PC-3 (cell line): Measurements from ENCODE around the gene NKAIN2. TPM values are rescaled to one million over a fixed set of nuclear protein-coding genes. Genes with fewer than 3 reads are reported as not detected.

Source experiments
- ATAC-seq: fragments of 200-7000 bp; cut with Tn5 transposase; 2 replicates; pipeline ENCODE4 v1.9.1; 2020; ENCODE audit warnings: mild to moderate bottlenecking, moderate library complexity
- BruUV-seq: library from RNA; stranded (reverse); fragments of 400-500 nt; replicated peaks from 2 replicates; lab custom pipeline; 2021; lab: Mats Ljungman, UMichigan
- CTCF ChIA-PET: fragments of 300-600 bp; sonication (Branson Sonifier 250); formaldehyde crosslinking; loops from one replicate; lab custom pipeline; 2022; ENCODE audit warnings: antibody characterized with exemption; lab: Charles Lee
- POLR2A ChIA-PET: fragments of 300-600 bp; sonication (Branson Sonifier 250); formaldehyde crosslinking; loops from one replicate; lab custom pipeline; 2022; ENCODE audit warnings: antibody characterized with exemption; ENCODE audit not compliant: unreplicated experiment; lab: Charles Lee
- DNase-seq: peaks from one replicate; pipeline ENCODE4 v3.0.0-alpha.2; 2015
- H2AFZ ChIP-seq: fragments of 300-600 bp; sonication (generic); 2 replicates; pipeline ENCODE4 v1.6.0; 2016; ENCODE audit warnings: antibody characterized with exemption, low read length
- H3F3A ChIP-seq: fragments of 300-600 bp; sonication (generic); one replicate; pipeline ENCODE4 v1.6.0; 2017; ENCODE audit warnings: antibody characterized with exemption, low read length, control low read depth, mild to moderate bottlenecking; ENCODE audit not compliant: unreplicated experiment
- H3K27ac ChIP-seq: fragments of 300-600 bp; sonication (generic); 2 replicates; pipeline ENCODE4 v1.5.1; 2016; ENCODE audit warnings: mild to moderate bottlenecking, low read length
- H3K27me3 ChIP-seq: fragments of 300-600 bp; sonication (generic); 2 replicates; pipeline ENCODE4 v1.6.1; 2016; ENCODE audit warnings: low read length, mixed read lengths
- H3K36me3 ChIP-seq: fragments of 300-600 bp; sonication (generic); 2 replicates; pipeline ENCODE4 v1.6.1; 2016; ENCODE audit warnings: low read depth, mixed run types, low read length, mixed read lengths
- H3K4me1 ChIP-seq: fragments of 300-600 bp; sonication (generic); 2 replicates; pipeline ENCODE4 v1.5.1; 2016; ENCODE audit warnings: low read length; ENCODE audit not compliant: insufficient read depth
- H3K4me2 ChIP-seq: fragments of 300-600 bp; sonication (generic); 2 replicates; pipeline ENCODE4 v1.6.0; 2016; ENCODE audit warnings: low read length
- H3K4me3 ChIP-seq: fragments of 300-600 bp; sonication (generic); 2 replicates; pipeline ENCODE4 v1.5.1; 2016; ENCODE audit warnings: mild to moderate bottlenecking, low read length, mixed read lengths
- H3K79me2 ChIP-seq: fragments of 300-600 bp; sonication (generic); 2 replicates; pipeline ENCODE4 v1.6.1; 2017; ENCODE audit warnings: low read length, mixed read lengths
- H3K9ac ChIP-seq: fragments of 300-600 bp; sonication (generic); 2 replicates; pipeline ENCODE4 v1.6.0; 2016; ENCODE audit warnings: mild to moderate bottlenecking, low read length
- H3K9me2 ChIP-seq: fragments of 300-600 bp; sonication (generic); replicated peaks from 2 replicates; pipeline ENCODE4 v1.6.1; 2016; ENCODE audit warnings: mixed run types, low read length, mixed read lengths
- H3K9me3 ChIP-seq: fragments of 300-600 bp; sonication (generic); 2 replicates; pipeline ENCODE4 v1.6.1; 2016; ENCODE audit warnings: low read length, mixed read lengths
- H4K20me1 ChIP-seq: fragments of 300-600 bp; sonication (generic); 2 replicates; pipeline ENCODE4 v1.6.1; 2016; ENCODE audit warnings: low read length, mixed read lengths
- EZH2 ChIP-seq: fragments of 300-600 bp; sonication (generic); IDR thresholded peaks from one replicate; pipeline ENCODE4 v1.6.1; 2017; ENCODE audit warnings: antibody characterized with exemption, mild to moderate bottlenecking, low read length; ENCODE audit not compliant: unreplicated experiment
- EZH2phosphoT487 ChIP-seq: fragments of 300-600 bp; sonication (generic); IDR thresholded peaks from 2 replicates; pipeline ENCODE4 v1.6.1; 2018; ENCODE audit warnings: mild to moderate bottlenecking, antibody characterized with exemption, low read length, borderline replicate concordance
- intact Hi-C: fragments of 100-400 bp; cut with micrococcal nuclease; formaldehyde crosslinking; loops from 2 replicates; pipeline ENCODE4 v1.9.0; 2023
- total RNA-seq: library from RNA; depleted of rRNA; stranded (reverse); fragments of >200 nt; gene quantifications from 2 replicates; pipeline ENCODE4 v1.2.3, GENCODE V29; 2014
- TF ChIP-seq, protein P1 (sequence below): fragments of 300-600 bp; sonication (generic); conservative IDR thresholded peaks from 2 replicates; pipeline ENCODE4 v1.5.1; 2017; ENCODE audit warnings: antibody characterized with exemption, low read depth, mild to moderate bottlenecking, low read length

Gene NKAIN2
- total RNA-seq, 1 experiment from 2014 or later, result not detected

DNA sequence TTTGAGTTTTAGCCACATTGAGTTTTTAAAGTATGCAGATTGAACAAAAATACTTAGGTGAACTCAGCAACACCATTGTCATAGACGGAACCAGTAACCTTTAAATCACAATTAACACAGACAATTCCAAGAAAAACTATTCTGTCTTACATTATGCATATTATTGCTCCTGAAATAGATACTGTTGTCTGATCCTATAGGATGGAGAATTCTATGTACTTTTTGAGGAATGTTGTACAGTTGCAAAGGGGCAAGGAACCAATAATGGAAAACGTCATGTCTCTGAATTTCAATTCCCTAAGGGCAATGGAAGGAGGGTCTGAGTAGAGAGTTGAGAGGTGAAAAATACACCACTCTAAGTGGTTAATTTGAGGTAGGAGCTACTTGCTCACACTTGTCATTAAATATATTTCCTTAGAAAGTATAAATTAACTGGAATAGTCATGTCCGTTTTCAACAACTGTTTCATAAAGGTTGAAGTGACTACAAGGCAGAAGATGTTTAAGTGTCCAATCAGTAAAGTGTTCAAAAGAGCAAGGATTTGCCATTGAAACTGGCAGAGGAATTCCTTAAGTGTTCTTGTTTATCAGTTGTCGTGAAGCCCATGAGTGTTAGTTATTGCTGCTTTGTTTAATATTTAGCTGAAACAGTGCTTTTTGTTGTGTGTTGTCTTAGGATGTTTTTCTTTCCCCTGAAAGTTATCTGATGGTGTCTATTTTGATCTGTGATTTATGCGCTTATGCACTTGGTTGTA is 1.3 kb downstream of the NKAIN2 start:
- Histone ChIP-seq H3K79me2 (no peaks in the 10 kb centered on the region), H4K20me1 (no peaks in the 10 kb centered on the region), H3K27ac (no peak overlapping the region), H3F3A (no peaks in the 10 kb centered on the region), H2AFZ (no peak overlapping the region), H3K27me3 (peaks cover 31% of the 10 kb centered on the region), H3K4me1 (no peaks in the 10 kb centered on the region), H3K4me3 (no peak overlapping the region), H3K9me3 (no peaks in the 10 kb centered on the region), H3K36me3 (no peaks in the 10 kb centered on the region), H3K9me2 (no peaks in the 10 kb centered on the region), H3K9ac (no peak overlapping the region), H3K4me2 (no peak overlapping the region)
- CTCF ChIA-PET, result no interaction called here
- no TSS peak for BruUV-seq
- ATAC-seq (no peak), DNase-seq (no peak)
- TF ChIP-seq EZH2, result no peak
- TF ChIP-seq, protein P1, sequence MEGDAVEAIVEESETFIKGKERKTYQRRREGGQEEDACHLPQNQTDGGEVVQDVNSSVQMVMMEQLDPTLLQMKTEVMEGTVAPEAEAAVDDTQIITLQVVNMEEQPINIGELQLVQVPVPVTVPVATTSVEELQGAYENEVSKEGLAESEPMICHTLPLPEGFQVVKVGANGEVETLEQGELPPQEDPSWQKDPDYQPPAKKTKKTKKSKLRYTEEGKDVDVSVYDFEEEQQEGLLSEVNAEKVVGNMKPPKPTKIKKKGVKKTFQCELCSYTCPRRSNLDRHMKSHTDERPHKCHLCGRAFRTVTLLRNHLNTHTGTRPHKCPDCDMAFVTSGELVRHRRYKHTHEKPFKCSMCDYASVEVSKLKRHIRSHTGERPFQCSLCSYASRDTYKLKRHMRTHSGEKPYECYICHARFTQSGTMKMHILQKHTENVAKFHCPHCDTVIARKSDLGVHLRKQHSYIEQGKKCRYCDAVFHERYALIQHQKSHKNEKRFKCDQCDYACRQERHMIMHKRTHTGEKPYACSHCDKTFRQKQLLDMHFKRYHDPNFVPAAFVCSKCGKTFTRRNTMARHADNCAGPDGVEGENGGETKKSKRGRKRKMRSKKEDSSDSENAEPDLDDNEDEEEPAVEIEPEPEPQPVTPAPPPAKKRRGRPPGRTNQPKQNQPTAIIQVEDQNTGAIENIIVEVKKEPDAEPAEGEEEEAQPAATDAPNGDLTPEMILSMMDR, result no peak
- TF ChIP-seq EZH2phosphoT487, result no peak
- POLR2A ChIA-PET, result no interaction called here
- intact Hi-C loops, result loop anchor here (5.0 kb wide), 1 partner anchor 992 kb away; no protein-coding TSS in a partner anchor

DNA sequence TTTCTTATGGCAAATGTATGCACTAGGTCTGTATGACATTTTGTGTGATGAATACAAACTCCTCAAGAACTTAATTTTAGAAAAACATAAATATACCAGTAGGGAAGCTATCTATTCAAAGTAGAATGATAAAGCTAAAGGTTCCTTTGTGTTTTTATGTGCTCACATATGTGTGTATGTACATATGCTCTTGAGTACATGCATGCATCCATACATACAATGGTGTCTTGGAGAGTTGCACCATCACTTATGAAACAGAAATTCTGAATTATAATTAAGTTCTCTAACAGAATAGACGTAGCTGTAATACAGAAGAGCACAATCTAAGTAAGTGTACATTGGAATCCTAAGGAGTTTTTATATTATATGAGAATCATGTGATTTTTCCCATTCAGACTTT is 2.3 kb downstream of the NKAIN2 start:
- no TSS peak for BruUV-seq
- no peak overlapping the region for H3K4me3 ChIP-seq
- no peaks in the 10 kb centered on the region for H4K20me1 ChIP-seq
- H3K79me2 ChIP-seq, result no peaks in the 10 kb centered on the region
- intact Hi-C loops, result no loop called here
- no peaks in the 10 kb centered on the region for H3K4me1 ChIP-seq
- ATAC-seq (no peak), DNase-seq (no peak)
- no peak overlapping the region for H3K9ac ChIP-seq
- H3K27ac ChIP-seq, result no peak overlapping the region
- H3K9me2 ChIP-seq, result no peaks in the 10 kb centered on the region
- ChIA-PET POLR2A (no interaction called here), CTCF (no interaction called here)
- H3K27me3 ChIP-seq, result peaks cover 31% of the 10 kb centered on the region
- no peaks in the 10 kb centered on the region for H3F3A ChIP-seq
- no peaks in the 10 kb centered on the region for H3K9me3 ChIP-seq
- TF ChIP-seq, protein P1, result no peak
- TF ChIP-seq EZH2phosphoT487 (no peak), EZH2 (no peak)
- H2AFZ ChIP-seq, result no peak overlapping the region
- no peaks in the 10 kb centered on the region for H3K36me3 ChIP-seq
- no peak overlapping the region for H3K4me2 ChIP-seq

GRCh38 chr6:123806561-123806960 is 2.9 kb downstream of the NKAIN2 start:
- H4K20me1 ChIP-seq, result no peaks in the 10 kb centered on the region
- intact Hi-C loops, result no loop called here

More at GRCh38 chr6:123806561-123806960, 2.9 kb downstream of the NKAIN2 start:
- Histone ChIP-seq H3K4me2 (no peak overlapping the region), H3K27me3 (peaks cover 31% of the 10 kb centered on the region), H3K36me3 (no peaks in the 10 kb centered on the region), H3K9me3 (no peaks in the 10 kb centered on the region), H3K9me2 (no peaks in the 10 kb centered on the region), H3K9ac (no peak overlapping the region), H3K4me1 (no peaks in the 10 kb centered on the region), H2AFZ (no peak overlapping the region), H3K27ac (no peak overlapping the region), H3K79me2 (no peaks in the 10 kb centered on the region), H3K4me3 (no peak overlapping the region), H3F3A (no peaks in the 10 kb centered on the region)
- ATAC-seq (no peak), DNase-seq (no peak)
- POLR2A ChIA-PET, result no interaction called here
- CTCF ChIA-PET, result no interaction called here
- TF ChIP-seq EZH2 (no peak), EZH2phosphoT487 (no peak)
- TF ChIP-seq, protein P1, result no peak
- BruUV-seq, result no TSS peak
